CD14-positive monocyte (primary cell): ENCODE results near the gene ORC1. TPM values are rescaled to one million over a fixed set of nuclear protein-coding genes. Genes with fewer than 3 reads are reported as not detected.

Source experiments
- DNase-seq, 3 donors: peaks; one replicate each; pipeline ENCODE4 v3.0.0-alpha.2; 2011 to 2022
- H2AFZ ChIP-seq: 2 replicates; pipeline ENCODE4 v1.6.0; 2012; ENCODE audit warnings: mild to moderate bottlenecking, low read depth, low read length, inconsistent platforms; ENCODE audit not compliant: insufficient read depth, poor library complexity, severe bottlenecking
- H3K27ac ChIP-seq, 2 donors: 1 replicate in 1 of 2; 2 replicates in 1 of 2; pipeline ENCODE4 v1.5.1; 2012 to 2013; ENCODE audit warnings: low read length in 2 of 2, control low read depth in 1 of 2, inconsistent platforms in 1 of 2, low read depth in 1 of 2, mild to moderate bottlenecking in 1 of 2
- H3K27me3 ChIP-seq, 2 donors: one replicate each; pipeline versions ENCODE4 v1.6.0 to v1.6.1; 2011 to 2013; ENCODE audit warnings: low read length in 2 of 2; ENCODE audit not compliant: control insufficient read depth in 2 of 2, insufficient read depth in 2 of 2
- H3K36me3 ChIP-seq, 2 donors: replicated peaks in 1 of 2; 1 replicate in 1 of 2; 2 replicates in 1 of 2; pipeline versions ENCODE4 v1.5.1 to v1.6.1; 2012 to 2013; ENCODE audit warnings: low read length in 2 of 2, control low read depth in 1 of 2, inconsistent platforms in 1 of 2, mild to moderate bottlenecking in 1 of 2; ENCODE audit not compliant: insufficient read depth in 2 of 2, control insufficient read depth in 1 of 2
- H3K4me1 ChIP-seq, 2 donors: 1 replicate in 1 of 2; 2 replicates in 1 of 2; pipeline versions ENCODE4 v1.5.1 to v1.6.1; 2012 to 2013; ENCODE audit warnings: low read length in 2 of 2, control low read depth in 1 of 2, inconsistent platforms in 1 of 2, mild to moderate bottlenecking in 1 of 2, moderate library complexity in 1 of 2; ENCODE audit not compliant: insufficient read depth in 2 of 2, control insufficient read depth in 1 of 2
- H3K4me2 ChIP-seq: replicated peaks from 2 replicates; pipeline ENCODE3; 2012; ENCODE audit warnings: low read length, moderate library complexity, mild to moderate bottlenecking; ENCODE audit not compliant: poor library complexity, severe bottlenecking; ENCODE audit errors: extremely low read depth
- H3K4me3 ChIP-seq, 3 experiments: fragments of 200-600 bp in 1 of 3; sonication (generic) in 1 of 3; replicated peaks in 1 of 3; 1 replicate in 2 of 3; 2 replicates in 1 of 3; pipeline ENCODE4 v1.5.1; 2011 to 2013; ENCODE audit warnings: low read length in 3 of 3, mild to moderate bottlenecking in 3 of 3, control low read depth in 2 of 3, low read depth in 2 of 3, inconsistent platforms in 1 of 3, moderate library complexity in 1 of 3
- H3K79me2 ChIP-seq: 2 replicates; pipeline ENCODE4 v1.6.0; 2012; ENCODE audit warnings: mild to moderate bottlenecking, control low read depth, inconsistent platforms, low read length, moderate library complexity; ENCODE audit not compliant: insufficient read depth
- H3K9ac ChIP-seq: 2 replicates; pipeline ENCODE4 v1.6.0; 2017; ENCODE audit warnings: low read length, mild to moderate bottlenecking; ENCODE audit not compliant: insufficient read depth, poor library complexity, severe bottlenecking
- H3K9me3 ChIP-seq, 2 donors: replicated peaks in 1 of 2; 1 replicate in 1 of 2; 2 replicates in 1 of 2; pipeline versions ENCODE4 v1.5.1 to v1.6.1; 2012 to 2013; ENCODE audit warnings: low read length in 2 of 2, control low read depth in 1 of 2; ENCODE audit not compliant: control insufficient read depth in 1 of 2, insufficient read depth in 1 of 2
- H4K20me1 ChIP-seq: 2 replicates; pipeline ENCODE4 v1.6.0; 2012; ENCODE audit warnings: mild to moderate bottlenecking, low read length, control low read depth, moderate library complexity; ENCODE audit not compliant: insufficient read depth
- H3K27ac Mint-ChIP-seq, 7 donors: one replicate each; pipeline ENCODE4 v1.8.0; 2020; ENCODE audit warnings: mild to moderate bottlenecking in 7 of 7, mixed read lengths in 7 of 7, moderate library complexity in 6 of 7, inconsistent platforms in 2 of 7
- H3K27me3 Mint-ChIP-seq, 3 donors: one replicate each; pipeline ENCODE4 v1.8.0; 2021 to 2022; ENCODE audit warnings: low read depth in 3 of 3, mild to moderate bottlenecking in 3 of 3, mixed read lengths in 3 of 3, moderate library complexity in 3 of 3, inconsistent platforms in 1 of 3
- H3K36me3 Mint-ChIP-seq, 2 donors: one replicate each; pipeline ENCODE4 v1.8.0; 2020; ENCODE audit warnings: mixed read lengths in 2 of 2, inconsistent platforms in 1 of 2, mild to moderate bottlenecking in 1 of 2
- H3K4me1 Mint-ChIP-seq: one replicate; pipeline ENCODE4 v1.8.0; 2020; ENCODE audit warnings: mild to moderate bottlenecking, mixed read lengths
- H3K4me3 Mint-ChIP-seq, 2 donors: one replicate each; pipeline ENCODE4 v1.8.0; 2020; ENCODE audit warnings: mild to moderate bottlenecking in 2 of 2, mixed read lengths in 2 of 2, moderate library complexity in 1 of 2
- H3K9me3 Mint-ChIP-seq, 7 donors: one replicate each; pipeline ENCODE4 v1.8.0; 2020 to 2022; ENCODE audit warnings: mixed read lengths in 7 of 7, mild to moderate bottlenecking in 6 of 7, moderate library complexity in 6 of 7, inconsistent platforms in 2 of 7
- WGBS: methylation state at CpG from one replicate; pipeline ENCODE4 v1.1.5; 2013; ENCODE audit warnings: missing lambda C conversion rate; ENCODE audit not compliant: insufficient coverage; 5-methylcytosine and 5-hydroxymethylcytosine counted together
- intact Hi-C, 2 donors: fragments of 100-400 bp; cut with micrococcal nuclease; formaldehyde crosslinking; loops; one replicate each; pipeline versions ENCODE4 v1.15.0 to v1.15.1; 2023
- polyA plus RNA-seq, 3 donors: library from polyadenylated mRNA; depleted of rRNA in 1 of 3; unstranded in 2 of 3; stranded (reverse) in 1 of 3; fragments of 300-500 nt in 2 of 3; fragments of >200 nt in 1 of 3; fragmentation: Illumina TruSeq in 2 of 3; gene quantifications; 1 replicate in 2 of 3; 2 replicates in 1 of 3; pipeline ENCODE4 v1.2.3, GENCODE V29; 2012 to 2021
- TF ChIP-seq, protein P1 (sequence below): fragments of 200-600 bp; IDR thresholded peaks from one replicate; pipeline ENCODE4 v1.8.0; 2022; ENCODE audit warnings: antibody characterized with exemption, mild to moderate bottlenecking

The ORC1 gene
- polyA plus RNA-seq, 3 donors, result 0.12 to 0.27 TPM; not detected in 1

DNA sequence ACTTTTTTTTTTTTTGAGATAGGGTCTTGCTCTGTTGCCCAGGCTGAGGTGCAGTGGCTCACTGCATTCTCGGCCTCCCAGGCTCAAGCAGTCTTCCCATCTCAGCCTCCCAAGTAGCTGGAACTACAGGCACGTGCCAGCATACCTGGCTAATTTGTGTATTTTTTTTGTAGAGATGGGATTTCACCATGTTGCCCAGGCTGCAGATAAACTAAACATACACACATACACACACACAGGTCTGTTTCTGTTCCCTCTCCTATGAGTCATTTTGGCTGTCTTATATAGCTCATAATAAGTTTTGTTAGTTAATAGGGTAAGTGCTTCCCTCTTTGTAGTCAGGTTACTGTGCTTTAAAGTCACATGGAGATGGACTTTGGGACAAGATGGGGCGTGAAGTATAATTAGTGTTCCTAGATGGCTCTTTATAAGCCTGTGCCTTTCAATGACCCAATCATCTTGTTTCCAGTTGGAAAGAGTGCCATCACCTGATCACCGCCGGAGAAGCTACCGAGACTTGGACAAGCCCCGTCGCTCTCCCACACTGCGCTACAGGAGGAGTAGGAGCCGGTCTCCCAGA, 9.3 kb upstream of the ORC1 start:
- Histone ChIP-seq H3K4me2 (no peak overlapping the region), H3K36me3 (peaks cover 91 to 96% of the 10 kb centered on the region in 2 donors), H4K20me1 (peaks cover 8% of the 10 kb centered on the region), H3K9me3 (no peaks in the 10 kb centered on the region), H2AFZ (no peak overlapping the region), H3K4me3 (no peak overlapping the region), H3K9ac (no peak overlapping the region), H3K79me2 (peaks cover 12% of the 10 kb centered on the region), H3K27me3 (no peaks in the 10 kb centered on the region), H3K27ac (no peak overlapping the region), H3K4me1 (no peaks in the 10 kb centered on the region)
- Mint-ChIP-seq H3K27me3 (no peaks in the 10 kb centered on the region), H3K4me3 (no peak overlapping the region), H3K27ac (no peak overlapping the region), H3K36me3 (peaks cover 79 to 89% of the 10 kb centered on the region in 2 donors), H3K9me3 (no peaks in the 10 kb centered on the region), H3K4me1 (no peaks in the 10 kb centered on the region)
- no peak for DNase-seq
- WGBS, result 95% methylated on average over 8 of the region's 10 CpGs
- TF ChIP-seq, protein P1, sequence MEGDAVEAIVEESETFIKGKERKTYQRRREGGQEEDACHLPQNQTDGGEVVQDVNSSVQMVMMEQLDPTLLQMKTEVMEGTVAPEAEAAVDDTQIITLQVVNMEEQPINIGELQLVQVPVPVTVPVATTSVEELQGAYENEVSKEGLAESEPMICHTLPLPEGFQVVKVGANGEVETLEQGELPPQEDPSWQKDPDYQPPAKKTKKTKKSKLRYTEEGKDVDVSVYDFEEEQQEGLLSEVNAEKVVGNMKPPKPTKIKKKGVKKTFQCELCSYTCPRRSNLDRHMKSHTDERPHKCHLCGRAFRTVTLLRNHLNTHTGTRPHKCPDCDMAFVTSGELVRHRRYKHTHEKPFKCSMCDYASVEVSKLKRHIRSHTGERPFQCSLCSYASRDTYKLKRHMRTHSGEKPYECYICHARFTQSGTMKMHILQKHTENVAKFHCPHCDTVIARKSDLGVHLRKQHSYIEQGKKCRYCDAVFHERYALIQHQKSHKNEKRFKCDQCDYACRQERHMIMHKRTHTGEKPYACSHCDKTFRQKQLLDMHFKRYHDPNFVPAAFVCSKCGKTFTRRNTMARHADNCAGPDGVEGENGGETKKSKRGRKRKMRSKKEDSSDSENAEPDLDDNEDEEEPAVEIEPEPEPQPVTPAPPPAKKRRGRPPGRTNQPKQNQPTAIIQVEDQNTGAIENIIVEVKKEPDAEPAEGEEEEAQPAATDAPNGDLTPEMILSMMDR, result no peak
- intact Hi-C loops, result no loop called here

DNA sequence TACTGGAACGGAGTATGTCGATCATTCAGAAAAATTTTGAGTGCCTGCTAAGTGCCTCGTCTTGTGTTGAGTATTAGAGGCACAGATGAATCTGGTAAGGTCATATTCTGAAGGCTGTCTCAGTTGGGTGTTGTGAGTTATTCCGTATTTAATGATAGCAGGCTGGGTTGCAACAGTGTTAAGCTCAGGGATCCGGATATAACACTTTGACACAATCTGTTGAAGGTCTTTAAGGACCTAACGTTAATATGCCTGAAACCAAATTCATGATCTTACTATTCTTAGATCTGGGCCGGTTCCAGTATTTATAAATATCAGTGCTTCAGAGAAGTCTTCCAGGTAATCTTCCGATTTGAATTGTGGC, 734 bp upstream of the ORC1 start:
- peak overlapping the region; percentile 90 to 99 for H3K27ac ChIP-seq
- H3K27me3 ChIP-seq, result no peaks in the 10 kb centered on the region
- peaks cover 25 to 47% of the 10 kb centered on the region in 2 donors for H3K36me3 Mint-ChIP-seq
- TF ChIP-seq, protein P1, result peak; percentile 3
- intact Hi-C loops, result loop anchor here (1.0 to 10.0 kb wide), 7 partner anchors 40 to 530 kb away; partner anchors contain the start of genes NRDC (in 2 of the 2), BTF3L4 (in 1 of the 2), COA7 (in 1 of the 2) and TUT4 (in 1 of the 2)
- no peaks in the 10 kb centered on the region for H4K20me1 ChIP-seq
- H2AFZ ChIP-seq, result peak overlapping the region; percentile 98
- H3K9ac ChIP-seq, result peak overlapping the region; percentile 90
- peak overlapping the region; percentile 100 for H3K4me3 Mint-ChIP-seq
- no peaks in the 10 kb centered on the region for H3K9me3 ChIP-seq
- H3K36me3 ChIP-seq, result peaks cover 25 to 51% of the 10 kb centered on the region in 2 donors
- H3K4me3 ChIP-seq, result peak overlapping the region; percentile 98 to 99 (median 98)
- peak overlapping the region; percentile 82 for H3K4me2 ChIP-seq
- DNase-seq, result no peak
- H3K9me3 Mint-ChIP-seq, result peaks cover 0 to 3% (median 0%) of the 10 kb centered on the region in 7 donors
- peaks cover 30% of the 10 kb centered on the region for H3K4me1 Mint-ChIP-seq
- 0% methylated on average over 5 of the region's 8 CpGs for WGBS
- H3K79me2 ChIP-seq, result peaks cover 88% of the 10 kb centered on the region
- H3K27me3 Mint-ChIP-seq, result peaks cover 0 to 1% (median 0%) of the 10 kb centered on the region in 3 donors
- peaks cover 27 to 32% of the 10 kb centered on the region in 2 donors for H3K4me1 ChIP-seq
- peak overlapping the region; percentile 98 to 99 (median 98) for H3K27ac Mint-ChIP-seq
